Measurements from ENCODE around the gene RAB31.

DNA sequence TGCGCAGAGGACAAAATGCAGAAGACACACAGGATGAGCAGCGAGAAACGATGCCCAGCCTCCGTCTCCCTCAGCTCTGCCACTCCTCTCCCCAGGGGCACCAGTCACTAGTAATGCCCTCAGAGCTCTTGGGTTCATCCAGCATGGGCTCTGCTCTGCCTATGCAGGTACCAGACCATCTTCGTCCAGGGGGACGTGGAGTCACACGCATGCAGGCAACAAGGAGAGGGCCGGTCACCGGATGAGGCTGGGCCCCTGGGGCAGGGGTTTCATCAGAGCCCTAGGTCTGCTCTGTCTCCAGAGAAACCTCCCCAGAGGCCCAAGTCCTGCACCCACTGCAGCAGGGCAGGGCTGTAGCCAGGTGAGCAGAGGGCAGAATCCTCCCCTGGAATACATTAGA is 23.9 kb downstream of the RAB31 start:
- TF ChIP-seq CTCF (IDR thresholded peaks at IDR 0.05) (no peak), POLR2AphosphoS5 (IDR thresholded peaks at IDR 0.05) (no peak), EP300 (IDR thresholded peaks at IDR 0.05) (no peak)
